Epidermal melanocyte (primary cell): ENCODE results near the gene TRIM47.

ENCODE experiments used
- DNase-seq: peaks from one replicate; pipeline ENCODE4 v3.0.0; 2011; ENCODE audit warnings: low spot score; ENCODE audit not compliant: insufficient read length

The TRIM47 gene

DNA sequence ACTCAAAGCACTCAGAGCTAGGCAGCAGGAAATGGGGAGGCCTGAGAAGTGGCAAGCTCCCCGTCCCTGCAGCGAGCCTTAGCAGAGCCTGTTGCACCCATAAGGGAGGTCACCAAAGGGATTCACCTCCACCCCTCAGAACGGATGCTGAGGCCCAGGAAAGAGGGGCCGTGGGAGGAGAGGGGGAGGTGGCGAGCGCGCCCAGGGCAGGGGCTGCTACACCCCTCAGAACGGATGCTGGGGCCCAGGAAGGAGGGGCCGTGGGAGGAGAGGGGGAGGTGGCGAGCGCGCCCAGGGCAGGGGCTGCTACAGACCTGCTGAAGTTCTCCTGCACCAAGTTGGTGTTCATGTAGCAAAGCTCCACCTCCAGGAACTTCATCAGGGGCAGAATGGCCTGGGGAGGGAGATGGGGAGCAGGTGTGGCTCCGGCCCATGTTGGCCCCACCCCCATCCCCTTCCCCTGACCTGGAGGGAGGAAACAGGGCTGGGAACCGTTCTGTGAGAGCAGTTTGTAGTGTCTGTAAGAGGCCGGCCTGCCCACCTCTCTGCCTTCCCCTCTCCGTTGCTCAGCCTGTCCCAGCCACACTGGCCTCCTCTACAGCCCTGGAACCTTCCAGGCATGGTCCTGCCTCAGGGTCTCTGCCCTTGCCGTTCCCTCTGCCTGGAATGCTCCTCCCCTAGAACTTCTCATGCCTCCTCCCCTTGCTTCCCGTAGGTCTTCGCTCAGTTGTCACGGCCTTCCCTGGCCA lies 45.6 kb downstream of the TRIM47 start:
- no peak for DNase-seq

DNA sequence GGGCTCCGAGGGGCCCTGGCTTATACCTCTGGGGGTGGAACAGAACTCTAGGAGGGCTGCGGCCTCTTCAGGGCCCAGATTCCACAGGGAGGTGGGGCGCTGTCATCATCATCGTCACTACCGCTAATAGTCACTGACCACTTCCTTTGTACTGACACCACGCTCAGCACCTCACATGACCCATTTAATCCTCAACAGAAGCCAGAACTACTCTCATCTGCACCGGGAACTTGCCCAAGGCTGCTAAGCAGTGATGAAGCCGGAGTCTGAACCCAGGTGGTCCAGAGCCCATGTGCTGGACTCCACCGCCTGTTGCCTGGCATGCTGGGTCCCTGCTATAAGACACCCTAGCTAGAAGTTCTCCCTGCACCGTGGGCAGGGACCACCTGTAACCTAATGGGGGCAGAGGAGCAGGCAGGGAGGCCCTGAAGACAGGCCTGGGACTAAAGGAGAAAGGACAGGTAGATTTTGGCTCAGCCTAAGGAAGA lies 46.2 kb downstream of the TRIM47 start:
- DNase-seq, result peak; percentile 82

DNA sequence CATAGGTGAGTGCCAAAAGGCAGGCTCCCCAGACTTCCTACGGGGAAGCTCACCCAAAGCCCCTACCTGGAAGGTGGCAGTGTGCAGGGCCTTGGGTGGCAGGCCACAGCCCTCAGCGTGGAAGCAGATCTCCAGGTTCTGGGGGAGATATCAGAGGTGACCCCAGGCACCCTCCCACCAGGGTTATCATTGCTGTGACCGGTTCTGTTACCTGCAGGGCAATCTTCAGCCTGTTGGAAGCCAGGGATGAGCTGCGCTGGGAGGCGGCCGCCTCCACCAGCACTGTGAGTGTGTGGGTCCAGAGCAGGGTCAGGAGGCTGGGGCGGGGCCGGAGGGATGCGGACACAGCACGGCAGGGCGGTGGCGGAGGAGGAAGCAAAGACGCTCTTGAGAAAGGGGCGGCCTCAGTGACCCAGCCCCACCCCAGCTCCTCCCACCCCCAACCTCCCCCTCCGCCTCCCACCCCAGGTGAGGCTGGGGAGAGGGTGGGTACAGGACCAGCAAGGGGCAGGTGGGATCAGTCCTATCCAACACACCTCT lies 47.3 kb downstream of the TRIM47 start:
- no peak for DNase-seq

DNA sequence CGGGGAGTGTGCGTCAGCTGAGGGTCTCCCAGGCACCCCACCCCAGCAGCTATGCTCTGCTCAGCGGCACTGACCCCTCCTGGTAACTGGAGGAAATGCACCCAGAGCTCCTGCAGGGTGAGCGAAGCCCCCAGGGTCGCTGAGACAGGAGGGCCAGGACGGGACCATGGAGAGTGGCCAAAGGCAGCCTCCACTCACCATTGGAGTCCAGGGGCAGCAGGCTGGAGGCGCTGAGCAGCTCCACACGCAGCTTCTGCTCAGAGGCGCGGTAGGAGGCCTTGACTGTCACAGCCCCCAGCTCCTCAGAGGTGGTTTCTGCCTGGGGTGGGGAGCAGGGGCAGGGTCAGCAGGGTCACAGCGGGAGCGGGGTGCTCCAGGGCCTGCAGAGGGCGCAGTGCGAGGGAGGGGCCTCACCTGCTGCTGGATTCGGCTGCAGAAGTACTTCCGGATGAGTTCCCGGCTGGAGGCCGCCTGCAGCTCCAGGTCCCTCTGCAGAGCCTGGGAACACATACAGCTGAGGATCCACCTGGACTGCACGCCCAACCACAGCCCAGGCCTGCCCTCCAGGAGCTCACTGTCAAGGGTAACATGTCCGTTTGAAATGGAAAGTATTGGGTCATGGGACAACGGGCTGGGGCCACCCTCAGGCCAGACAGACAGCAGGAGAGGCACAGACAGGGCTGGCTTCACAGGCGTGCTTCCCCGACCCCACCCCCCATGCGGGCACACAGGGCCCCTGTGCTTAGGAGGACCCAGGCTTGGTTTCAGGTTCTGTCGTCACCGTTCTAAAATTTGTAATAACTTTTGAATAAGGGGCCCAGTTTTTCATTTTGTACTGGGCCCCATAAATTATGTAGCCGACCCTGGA lies 48.0 kb downstream of the TRIM47 start:
- DNase-seq, result no peak

DNA sequence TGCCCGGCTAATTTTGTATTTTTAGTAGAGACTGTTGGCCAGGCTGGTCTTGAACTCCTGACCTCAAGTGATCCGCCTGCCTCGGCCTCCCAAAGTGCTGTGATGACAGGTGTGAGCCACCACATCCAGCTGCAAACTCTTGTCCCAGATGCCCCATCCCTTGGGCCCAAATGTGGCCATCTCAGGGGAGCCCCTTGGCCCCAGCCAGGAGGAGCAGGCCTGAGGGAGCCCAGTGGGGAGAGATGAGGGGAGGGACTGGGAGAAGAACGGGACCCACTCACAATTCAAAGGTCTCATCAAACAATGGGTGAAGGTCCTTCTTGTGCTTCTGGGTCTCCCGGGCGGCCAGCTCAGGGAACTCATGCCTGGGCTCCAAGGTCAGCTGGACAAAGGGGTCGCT lies 48.6 kb downstream of the TRIM47 start:
- DNase-seq, result no peak

DNA sequence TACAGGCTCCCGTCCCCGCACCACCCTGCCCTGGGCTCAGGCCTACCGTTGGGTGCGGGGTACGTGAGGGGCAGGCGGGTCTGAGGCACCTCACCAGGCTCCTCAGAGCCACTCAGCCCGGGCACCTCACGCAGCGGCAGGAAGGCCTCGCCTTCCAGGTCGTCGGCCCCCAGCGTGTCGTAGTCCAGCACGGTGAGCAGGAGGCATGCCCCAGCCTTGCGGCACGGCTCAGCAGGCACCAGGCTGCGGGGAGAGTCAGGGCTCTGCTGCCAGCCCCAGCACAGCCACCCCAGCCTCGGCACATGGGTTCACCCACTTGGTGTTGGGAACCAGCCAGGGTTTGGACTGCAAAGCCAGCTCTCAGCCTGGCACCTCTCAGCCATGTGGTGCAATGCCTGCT lies 49.6 kb downstream of the TRIM47 start:
- no peak for DNase-seq

DNA sequence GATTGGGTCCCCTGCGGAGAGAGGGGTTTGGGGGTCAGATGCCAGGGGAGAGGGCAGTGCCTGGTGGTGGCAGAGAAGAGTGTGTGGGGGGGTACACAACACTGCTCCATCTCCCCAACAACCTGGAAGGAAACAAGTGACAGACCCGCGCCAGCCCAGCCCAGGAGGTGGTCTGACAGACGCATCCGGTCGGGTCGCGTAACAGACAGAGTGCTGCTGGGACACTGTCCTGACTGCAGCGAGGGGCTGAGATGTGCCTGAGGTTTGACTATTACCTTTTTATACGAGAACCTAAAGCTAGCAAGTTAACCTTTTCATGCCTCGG lies 50.3 kb downstream of the TRIM47 start:
- no peak for DNase-seq

DNA sequence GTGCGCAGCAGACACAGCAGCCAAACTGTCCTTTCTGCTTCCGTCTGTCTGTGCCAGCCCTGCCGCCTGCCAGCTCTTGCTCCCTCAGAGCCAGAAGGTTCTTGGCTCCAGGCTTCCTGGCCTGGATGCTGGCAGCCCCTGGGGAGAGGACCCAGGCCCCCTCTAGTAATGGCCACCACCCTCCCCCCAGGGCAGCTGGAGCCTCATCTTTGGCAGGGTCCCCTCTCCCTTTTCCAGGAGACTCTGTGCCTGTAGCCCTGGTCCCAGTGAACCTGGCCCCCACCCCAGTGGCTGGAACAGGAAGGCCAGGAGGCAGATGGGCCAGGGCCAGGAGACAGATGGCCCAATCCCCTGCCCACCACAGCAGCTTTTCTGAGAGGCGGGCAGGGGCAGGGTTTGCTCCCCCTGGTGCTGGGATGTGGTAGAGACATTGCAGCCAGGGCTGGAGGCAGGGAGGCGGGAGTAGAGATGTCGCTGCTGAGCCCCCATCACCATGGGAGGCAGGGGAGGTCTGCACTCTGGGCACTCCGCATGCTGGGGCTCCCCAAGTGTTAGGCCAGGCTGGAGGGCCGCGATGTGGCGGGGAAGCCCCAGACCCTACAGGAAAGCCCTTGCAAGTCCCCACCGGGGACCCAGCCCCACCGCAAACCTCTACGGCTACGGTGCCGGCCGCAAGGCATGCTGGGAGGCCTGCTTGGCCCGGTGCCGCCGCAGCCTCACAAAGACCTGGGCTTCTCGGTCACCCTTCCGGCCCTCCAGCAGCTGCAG lies 50.9 kb downstream of the TRIM47 start:
- DNase-seq, result peak; percentile 96

DNA sequence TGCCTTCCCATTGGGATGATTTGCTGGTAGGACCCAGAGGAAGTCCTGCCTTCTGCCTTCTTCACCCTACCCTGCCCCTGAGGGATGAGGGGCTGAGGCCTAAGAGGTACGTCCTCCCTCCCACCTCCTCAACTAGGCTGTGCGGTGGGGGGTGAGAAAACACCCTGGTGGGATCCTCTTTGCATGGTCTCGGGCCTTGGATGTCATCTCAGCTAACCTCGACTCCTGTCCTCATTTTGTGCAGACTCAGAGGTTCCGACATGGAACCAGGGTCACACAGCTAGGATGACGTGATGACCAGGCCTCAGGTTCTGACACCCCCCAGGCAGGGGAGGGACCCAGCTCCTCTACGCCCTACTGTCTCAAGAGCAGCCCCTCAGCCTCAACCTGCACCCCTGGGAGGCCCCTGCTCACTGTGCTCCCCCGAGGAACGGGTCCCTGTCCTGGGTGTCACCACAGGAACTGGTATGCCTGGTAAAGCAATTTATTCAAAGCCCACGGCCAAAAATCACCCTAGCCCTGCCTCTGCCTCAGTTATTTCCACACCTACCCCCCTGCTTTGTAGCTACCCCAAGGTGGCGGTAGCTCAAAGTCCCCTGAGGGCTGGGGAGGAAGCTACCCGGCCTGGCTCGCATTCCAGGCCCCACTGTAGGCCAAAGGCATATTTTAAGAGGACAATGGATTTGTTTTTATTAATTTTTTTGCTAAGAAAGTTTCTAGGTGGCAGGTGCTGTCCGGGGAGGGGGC lies 51.6 kb downstream of the TRIM47 start:
- DNase-seq, result peak; percentile 18

DNA sequence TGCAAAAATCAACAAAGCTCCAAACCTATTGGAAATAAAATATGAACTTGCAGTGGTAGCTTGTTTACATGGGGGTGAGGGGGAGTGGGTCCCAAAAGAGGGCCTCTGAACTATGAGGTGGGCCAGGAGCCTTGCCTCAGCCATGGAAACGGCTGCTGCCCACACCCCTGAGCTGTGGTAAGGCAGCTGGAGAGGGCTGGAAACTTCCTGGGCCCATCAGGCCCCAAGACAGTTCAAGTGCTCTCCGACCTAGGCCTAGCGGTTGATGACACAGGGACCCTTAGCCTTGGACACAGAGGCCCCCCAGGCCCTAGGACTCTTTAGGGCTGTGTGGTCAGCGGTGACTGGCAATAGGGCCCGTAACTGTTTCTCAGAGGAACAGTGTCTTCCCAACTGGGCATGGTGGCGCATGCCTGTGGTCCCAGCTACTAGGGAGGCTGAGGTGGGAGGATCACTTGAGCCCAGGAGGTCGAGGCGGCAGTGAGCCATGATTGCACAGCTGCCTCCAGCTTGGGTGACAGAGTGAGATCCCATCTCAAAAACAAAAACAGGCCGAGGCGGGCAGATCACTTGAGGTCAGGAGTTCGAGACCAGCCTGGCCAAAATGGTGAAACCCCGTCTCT lies 52.5 kb downstream of the TRIM47 start:
- DNase-seq, result peak; percentile 13

DNA sequence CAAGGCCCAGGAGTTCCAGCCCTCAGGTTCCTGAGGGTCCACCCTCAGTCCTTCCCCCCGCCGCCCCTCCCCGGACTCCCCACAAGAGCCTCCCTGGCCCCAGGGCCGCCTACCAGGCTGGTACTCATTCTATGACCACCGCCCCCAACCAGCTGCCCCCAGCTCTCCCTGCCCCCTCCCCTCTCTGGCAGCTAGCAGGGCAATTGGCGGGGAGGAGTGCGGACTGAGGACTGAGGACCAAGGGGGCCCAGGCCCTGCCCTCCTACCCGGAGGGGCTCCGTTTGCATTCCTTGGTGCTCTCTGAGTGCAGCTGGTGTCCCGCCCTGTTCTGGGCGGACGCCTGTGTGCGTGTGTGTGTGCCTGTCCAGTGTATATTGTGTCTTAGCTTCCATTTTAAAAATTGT lies 53.2 kb downstream of the TRIM47 start:
- DNase-seq, result peak; percentile 12

DNA sequence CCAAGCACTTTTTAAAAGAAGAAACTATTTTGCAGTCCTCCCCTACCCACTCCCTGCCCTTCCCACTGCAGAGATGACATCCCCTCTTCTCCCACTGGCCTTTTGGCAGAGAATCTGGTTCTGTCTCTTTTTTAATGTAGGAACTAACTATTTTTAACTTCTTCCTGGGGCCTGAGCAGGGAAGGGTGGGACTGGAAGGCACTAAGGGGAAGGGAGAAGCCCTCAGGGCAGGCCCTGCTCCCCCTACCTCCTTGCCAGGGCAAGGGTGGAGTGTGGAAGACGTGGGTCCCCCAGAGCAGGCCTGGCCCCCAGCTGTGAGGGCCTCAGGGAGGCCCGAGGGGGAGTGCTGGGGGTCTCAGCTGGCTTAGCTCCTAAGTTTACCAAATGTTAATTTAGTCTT lies 53.7 kb downstream of the TRIM47 start:
- peak; percentile 13 for DNase-seq
